KBM-7 (cell line): Measurements from ENCODE around the gene BGN.

ENCODE experiments used
- DNase-seq: peaks from one replicate; pipeline ENCODE4 v3.0.0-alpha.2; 2015
- in situ Hi-C: fragments of 300-500 bp; cut with MboI; formaldehyde crosslinking; loops from 2 replicates; pipeline ENCODE4 v1.14.3; 2020; ENCODE audit warnings: low sequenced_read_pairs, low pct_unique_long_range_greater_than_20kb, mixed read lengths

Gene BGN

GRCh38 chrX:153499341-153499740 is 4.6 kb downstream of the BGN start:
- no peak for DNase-seq
- in situ Hi-C loops: no loop called here

- DNase-seq: no peak
- in situ Hi-C loops: no loop called here
Measured at GRCh38 chrX:153499876-153500275, 5.1 kb downstream of the BGN start.

DNA sequence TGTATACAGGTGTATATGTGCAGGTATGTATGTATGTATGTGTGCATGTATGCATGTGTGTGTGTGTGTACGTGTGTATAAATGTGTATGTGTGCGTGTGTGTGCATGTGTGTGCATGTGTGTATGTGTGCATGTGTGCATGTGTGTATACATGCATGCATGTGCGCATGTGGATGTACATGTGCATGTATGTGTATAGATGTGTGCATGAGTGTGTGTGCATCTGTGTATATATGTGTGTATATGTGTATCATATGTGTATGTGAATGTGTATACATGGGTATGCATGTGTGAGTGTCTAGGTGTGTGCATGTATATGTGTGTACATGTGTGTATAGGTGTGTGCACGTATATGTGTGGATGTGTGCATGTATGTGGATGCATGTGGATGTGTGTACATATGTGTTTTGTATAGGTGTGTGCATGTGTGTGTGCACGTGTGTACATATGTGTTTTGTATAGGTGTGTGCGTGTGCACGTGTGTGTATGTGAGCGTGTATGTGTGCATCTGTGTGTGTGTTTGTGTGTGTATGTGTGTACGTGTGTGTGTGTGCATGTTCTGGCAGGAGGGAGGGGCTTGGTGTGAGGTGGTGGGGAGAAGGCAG is 6.0 kb downstream of the BGN start:
- no peak for DNase-seq

GRCh38 chrX:153501530-153501929 is 6.8 kb downstream of the BGN start:
- in situ Hi-C loops: no loop called here

More for the DNA sequence above, 6.0 kb downstream of the BGN start:
- in situ Hi-C loops: no loop called here

DNA sequence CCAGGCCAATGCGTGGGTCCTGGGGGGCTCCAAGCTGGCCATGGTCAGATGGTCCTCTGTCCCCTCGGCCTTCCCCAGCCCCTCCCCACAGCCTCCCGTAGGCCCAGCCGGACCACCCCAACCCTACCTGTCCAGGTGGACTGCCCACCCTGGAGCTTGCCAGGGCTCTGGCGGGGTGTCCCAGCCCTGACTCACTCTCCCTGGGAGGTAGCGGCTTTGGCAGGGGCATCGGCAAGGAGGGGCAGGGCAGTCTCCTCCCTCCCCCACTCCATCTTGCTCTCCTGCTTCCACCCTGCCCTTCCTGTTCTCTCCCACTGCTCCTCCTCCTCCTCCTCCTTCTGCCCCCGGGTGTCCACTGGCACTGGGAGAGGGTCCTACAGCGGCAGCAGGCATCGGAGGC is 7.4 kb downstream of the BGN start:
- DNase-seq: no peak
- in situ Hi-C loops: no loop called here

More at GRCh38 chrX:153501530-153501929, 6.8 kb downstream of the BGN start:
- no peak for DNase-seq

DNA sequence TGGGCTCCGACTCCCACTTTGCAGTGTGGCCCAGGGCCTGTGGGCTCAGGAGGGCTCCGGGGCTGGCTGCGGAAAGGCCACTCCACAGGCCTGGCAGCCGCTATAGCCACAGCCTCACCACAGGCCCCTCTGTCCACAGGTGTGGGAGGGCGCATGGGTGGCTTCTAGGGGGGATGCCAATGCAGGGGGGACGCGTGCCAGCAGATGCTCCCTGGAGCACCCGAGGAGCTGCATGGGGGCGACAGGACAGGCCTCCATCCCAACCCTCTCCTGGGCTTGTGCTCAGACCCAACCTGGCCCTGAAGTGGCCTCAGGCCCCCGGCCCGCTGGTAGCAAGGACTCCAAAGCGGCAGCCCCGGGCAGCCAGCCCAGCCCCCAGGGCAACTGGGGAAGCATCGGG is 8.0 kb downstream of the BGN start:
- DNase-seq: no peak
- in situ Hi-C loops: no loop called here

- in situ Hi-C loops: no loop called here
- DNase-seq: no peak
Measured at GRCh38 chrX:153504445-153505016, 9.8 kb downstream of the BGN start.

DNA sequence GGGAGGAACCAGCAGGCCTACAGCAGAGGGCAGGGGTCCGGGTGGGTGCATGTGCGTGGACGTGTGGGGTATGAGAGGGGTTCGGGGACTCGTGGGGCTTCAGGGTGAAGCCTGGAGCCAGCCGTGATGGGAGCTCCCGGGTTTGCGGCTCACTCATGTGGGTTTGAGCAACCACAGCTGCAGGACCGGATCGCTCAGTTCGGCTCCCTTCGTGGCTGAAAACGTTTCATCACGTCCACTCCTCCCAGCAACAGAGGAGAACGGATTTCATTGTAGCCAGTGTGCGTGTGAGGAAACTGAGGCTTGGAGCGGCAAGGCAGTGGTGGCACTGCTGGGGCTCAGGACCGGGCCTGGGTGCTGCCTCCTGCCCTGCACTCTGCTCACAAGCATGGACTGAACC is 10.6 kb downstream of the BGN start:
- in situ Hi-C loops: no loop called here
- no peak for DNase-seq

DNA sequence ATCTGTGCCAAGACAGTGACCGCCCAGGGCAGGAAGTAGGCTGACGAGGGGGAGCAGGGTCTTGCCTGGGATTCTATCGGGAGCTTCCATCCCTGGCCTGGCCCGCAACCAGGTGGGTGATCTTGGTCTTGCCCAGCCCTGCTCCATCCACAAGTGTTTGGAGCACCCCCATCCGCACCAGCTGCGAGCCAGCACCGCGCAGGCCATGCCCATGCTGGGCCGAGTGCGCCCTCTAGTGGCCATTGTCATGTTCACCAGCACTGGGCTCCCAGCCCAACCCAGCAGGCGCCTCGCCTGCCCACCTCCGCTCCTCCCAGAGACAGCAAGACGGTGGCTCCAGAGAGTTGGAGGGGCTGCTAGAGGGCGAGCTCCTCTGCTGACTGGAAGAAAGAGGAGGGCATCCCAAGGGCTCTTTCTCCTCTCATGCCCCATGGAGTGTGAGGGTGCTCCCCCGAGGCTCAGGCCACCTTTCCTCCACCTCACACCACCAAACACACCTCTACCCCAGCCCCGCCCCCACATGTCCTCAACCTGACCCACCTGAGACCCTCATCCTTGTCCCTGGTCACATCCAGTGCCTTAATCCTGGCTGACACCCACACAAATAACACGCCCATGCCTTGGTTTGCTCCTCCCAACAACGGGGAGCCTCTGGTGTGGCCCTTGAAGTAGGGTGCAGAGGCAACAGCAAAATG is 12.9 kb downstream of the BGN start:
- in situ Hi-C loops: no loop called here

GRCh38 chrX:153509592-153509991 is 14.8 kb downstream of the BGN start:
- in situ Hi-C loops: no loop called here
- no peak for DNase-seq

More for the DNA sequence above, 12.9 kb downstream of the BGN start:
- DNase-seq: peak; percentile 88

GRCh38 chrX:153510383-153510782 is 15.6 kb downstream of the BGN start:
- no peak for DNase-seq
- in situ Hi-C loops: no loop called here

DNA sequence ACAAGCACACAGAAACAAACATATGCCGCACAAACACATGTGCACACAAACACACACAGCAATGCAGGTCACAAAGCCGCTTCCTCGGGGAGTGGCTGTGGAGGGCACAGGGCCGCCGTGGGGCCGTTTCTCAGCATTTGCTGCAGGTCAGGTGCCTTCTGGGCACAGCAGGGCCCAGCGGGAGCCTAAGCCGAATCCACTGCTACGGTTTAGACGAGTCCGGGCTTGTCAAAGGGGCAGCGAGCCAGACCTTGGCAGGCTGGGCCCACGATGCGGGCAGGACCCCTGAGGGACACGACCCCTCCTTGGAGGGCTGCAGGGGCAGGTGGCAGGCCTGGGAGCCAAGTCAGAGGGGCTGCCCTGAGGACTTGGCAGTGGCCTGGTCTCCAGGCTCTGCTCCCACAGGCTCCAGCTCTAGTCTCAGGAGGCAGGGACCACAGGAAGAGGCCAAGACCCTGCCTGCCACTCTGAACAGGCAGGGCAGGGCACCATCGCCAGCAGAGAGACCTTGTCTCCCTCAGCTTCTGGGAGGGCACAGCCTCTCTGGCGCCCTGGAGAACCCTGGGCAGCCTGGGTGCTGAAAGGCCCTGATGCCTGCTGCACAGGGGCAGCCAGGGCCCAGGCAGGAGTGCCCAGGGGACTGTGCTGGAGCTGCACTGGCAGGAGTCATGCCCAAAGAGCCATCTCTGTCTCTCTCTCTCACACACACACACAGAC is 17.2 kb downstream of the BGN start:
- DNase-seq: no peak
- in situ Hi-C loops: no loop called here

DNA sequence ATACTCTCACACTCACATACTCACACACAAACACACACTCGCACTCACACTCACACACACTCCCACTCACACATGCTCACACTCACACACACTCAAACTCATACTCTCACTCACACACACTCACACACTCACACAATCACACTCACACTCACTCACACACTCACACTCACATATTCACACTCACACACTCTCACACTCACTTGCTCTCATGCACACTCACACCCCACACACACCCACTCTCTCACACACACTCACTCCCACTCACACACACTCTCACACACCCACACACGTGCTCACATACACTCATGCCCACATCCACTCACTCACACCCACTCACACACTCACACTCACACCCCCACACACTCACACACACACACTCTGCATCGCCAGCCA is 17.7 kb downstream of the BGN start:
- no peak for DNase-seq
- in situ Hi-C loops: no loop called here

- DNase-seq: no peak
- in situ Hi-C loops: no loop called here
Measured at GRCh38 chrX:153513265-153513664, 18.5 kb downstream of the BGN start.

- in situ Hi-C loops: no loop called here
- no peak for DNase-seq
Measured at GRCh38 chrX:153514259-153514658, 19.5 kb downstream of the BGN start.

DNA sequence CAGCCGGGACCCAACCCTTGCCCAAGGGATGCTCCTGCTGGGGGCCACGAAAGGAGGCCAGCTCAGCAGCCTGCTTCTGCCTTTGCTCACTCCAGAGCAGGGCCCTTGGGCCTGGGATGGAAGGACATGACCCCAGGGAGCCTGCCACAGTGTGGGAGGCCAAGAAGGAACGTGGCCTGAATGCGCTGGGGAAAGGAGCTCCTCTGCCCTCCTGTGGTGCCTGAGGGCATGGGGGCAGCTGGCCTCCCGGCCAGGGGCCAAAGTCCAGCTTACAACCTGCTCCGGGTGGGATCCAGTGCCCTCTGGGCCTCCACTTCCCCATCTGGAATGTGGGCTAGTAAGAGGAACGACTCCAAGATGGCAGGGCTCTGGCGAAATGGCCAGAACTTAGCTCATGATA is 20.7 kb downstream of the BGN start:
- DNase-seq: no peak
- in situ Hi-C loops: no loop called here

DNA sequence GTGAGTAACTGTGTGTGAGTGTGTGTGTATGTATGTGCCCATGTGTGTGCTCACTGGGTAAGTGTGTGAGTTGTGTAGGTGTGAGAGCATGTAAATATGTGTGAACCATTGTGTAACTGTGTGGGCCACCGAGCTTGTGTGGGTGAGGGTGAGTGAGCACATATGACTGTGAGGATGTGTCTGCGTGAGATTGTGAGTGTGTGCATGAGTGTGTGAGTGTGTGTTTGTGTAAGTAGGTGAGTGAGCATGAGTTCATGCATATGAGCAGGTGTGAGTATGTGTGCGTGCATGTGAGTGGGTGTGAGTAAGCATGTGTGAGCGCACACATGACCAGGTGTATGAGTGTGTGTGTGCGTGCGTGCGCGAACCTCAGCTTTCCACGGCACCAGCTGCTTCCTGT is 21.3 kb downstream of the BGN start:
- no peak for DNase-seq
- in situ Hi-C loops: no loop called here

DNA sequence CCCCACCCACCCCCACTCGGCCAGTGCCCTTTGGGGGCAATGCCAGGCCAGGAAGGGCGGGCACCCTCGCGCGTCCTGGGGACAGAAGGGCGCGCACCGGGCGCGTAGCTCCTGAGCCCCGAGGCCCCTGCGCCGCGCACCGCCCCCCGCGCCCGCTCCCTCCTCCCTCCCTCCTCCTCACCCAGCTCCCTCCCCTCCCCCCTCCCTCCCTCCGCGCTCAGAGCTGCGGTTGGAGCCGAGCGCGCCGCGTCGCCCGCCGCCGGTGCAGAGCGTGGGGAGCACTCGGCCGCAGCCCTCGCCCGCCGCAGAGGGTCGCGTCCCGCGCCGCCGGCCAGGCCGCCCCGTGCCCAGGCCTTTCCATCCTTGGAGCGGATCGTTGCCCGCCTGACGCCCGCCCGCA is 22.6 kb downstream of the BGN start, which contains the start of gene ATP2B3:
Gene ATP2B3 (plus strand): TSS at position 220 of the 400 bp plus-strand sequence. CDS start 18,606 bp downstream, outside the sequence.
- in situ Hi-C loops: no loop called here
- no peak for DNase-seq

DNA sequence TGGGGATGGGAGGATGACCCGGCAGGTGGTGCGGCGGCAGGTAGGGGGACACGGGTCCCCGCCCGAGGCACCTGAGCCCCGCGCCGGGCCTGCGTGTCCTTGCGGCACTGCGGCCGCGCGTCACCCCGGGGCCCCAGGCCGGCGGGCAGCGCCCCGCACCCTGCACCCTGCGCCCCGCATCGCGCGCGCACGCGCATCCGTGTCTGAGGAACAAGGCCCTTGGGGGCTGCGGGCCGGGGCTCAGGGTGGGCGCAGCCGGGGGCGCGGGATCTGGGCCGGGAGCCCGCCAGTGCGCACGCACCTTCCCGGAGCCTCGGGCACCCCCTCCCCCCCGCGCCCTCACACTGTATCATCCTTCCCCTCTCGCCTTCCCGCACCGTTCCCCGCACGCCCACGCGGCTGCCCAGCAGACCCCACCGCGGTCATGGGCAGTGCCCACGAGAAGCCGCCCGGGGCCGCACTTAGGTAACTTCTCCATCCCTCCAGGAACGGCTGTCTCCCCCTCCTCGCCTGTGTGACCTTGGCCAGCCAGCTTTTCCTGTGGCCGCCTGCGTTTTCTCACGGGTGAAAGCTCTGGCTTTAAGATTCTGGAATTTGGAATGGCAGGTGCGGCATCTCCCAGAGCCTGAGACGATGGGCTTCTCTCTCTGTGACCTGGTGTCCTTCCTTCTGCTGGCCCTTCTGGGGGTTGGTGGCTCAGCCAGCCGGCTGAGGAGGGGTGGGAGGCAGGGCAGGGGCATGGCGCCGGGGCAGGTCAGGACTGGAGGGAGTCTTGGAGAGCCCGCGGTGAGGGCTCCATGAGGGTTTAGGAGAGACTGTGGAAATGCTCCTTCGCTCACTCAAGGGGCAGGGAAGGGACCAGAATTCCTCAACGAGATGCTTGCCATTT is 23.4 kb downstream of the BGN start:
- in situ Hi-C loops: no loop called here
- DNase-seq: no peak
